Activated CD8-positive, alpha-beta T cell treated with anti-CD3 and anti-CD28 coated beads for 36 hours (primary cell): ENCODE results near the gene PRKD1. TPM values are rescaled to one million over a fixed set of nuclear protein-coding genes. Genes with fewer than 3 reads are reported as not detected.

Source experiments
- ATAC-seq: fragments of 200-7000 bp; cut with Tn5 transposase; one replicate; pipeline ENCODE4 v1.10.0; 2021; ENCODE audit warnings: mild to moderate bottlenecking, moderate library complexity
- CTCF ChIA-PET: fragments of 350-600 bp; sonication (Branson Sonifier 250); formaldehyde crosslinking; loops from one replicate; lab custom pipeline; 2021; ENCODE audit warnings: antibody characterized with exemption; lab: Charles Lee
- POLR2A ChIA-PET: fragments of 350-600 bp; sonication (Branson Sonifier 250); formaldehyde crosslinking; loops from one replicate; lab custom pipeline; 2021; ENCODE audit warnings: antibody characterized with exemption; lab: Charles Lee
- DNase-seq: peaks from one replicate; pipeline ENCODE4 v3.0.0-alpha.2; 2020
- H3K27ac Mint-ChIP-seq: one replicate; pipeline ENCODE4 v1.8.0; 2021; ENCODE audit warnings: mild to moderate bottlenecking, mixed read lengths
- H3K27me3 Mint-ChIP-seq: one replicate; pipeline ENCODE4 v1.8.0; 2021; ENCODE audit warnings: mixed read lengths
- H3K36me3 Mint-ChIP-seq: one replicate; pipeline ENCODE4 v1.8.0; 2021; ENCODE audit warnings: low read depth, mixed read lengths
- H3K4me1 Mint-ChIP-seq: one replicate; pipeline ENCODE4 v1.8.0; 2021; ENCODE audit warnings: low read depth, mixed read lengths
- H3K4me3 Mint-ChIP-seq: one replicate; pipeline ENCODE4 v1.8.0; 2021; ENCODE audit warnings: mild to moderate bottlenecking, moderate library complexity, mixed read lengths
- H3K9me3 Mint-ChIP-seq: one replicate; pipeline ENCODE4 v1.8.0; 2021; ENCODE audit warnings: mixed read lengths
- intact Hi-C: fragments of 100-400 bp; cut with micrococcal nuclease; formaldehyde crosslinking; loops from one replicate; pipeline ENCODE4 v1.10.0; 2022
- total RNA-seq, 2 experiments: library from RNA; stranded (reverse); gene quantifications; one replicate each; pipeline ENCODE4 v1.2.3, GENCODE V29; 2021
- TF ChIP-seq, protein P1 (sequence below): fragments of 200-600 bp; IDR thresholded peaks from one replicate; pipeline ENCODE4 v1.8.0; 2022; ENCODE audit warnings: antibody characterized with exemption, mild to moderate bottlenecking

The PRKD1 gene
- total RNA-seq, 2 experiments from 2014 or later = not detected

DNA sequence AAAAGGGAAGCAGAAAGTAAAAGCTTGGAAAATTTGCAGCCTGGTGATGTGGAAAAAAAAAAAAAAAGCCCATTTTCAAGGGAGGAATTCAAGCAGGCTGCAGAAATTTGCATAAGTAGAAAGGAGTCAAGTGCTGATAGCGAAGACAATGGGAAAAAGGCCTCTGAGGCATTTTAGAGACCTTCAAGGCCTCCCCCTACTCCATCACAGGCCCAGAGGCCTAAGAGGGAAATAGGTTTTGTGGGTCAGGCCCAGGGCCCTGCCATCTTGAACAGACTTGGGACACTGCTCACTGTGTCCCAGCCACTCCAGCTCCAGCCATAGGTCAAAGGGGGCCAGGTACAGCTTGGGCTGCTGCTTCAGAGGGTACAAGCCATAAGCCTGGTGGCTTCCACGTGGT, 13.8 kb upstream of the PRKD1 start:
- ChIA-PET CTCF (no interaction called here), POLR2A (no interaction called here)
- Mint-ChIP-seq H3K4me3 (no peak overlapping the region), H3K27ac (no peak overlapping the region), H3K4me1 (no peaks in the 10 kb centered on the region), H3K36me3 (no peaks in the 10 kb centered on the region), H3K9me3 (peaks cover 15% of the 10 kb centered on the region), H3K27me3 (no peaks in the 10 kb centered on the region)
- DNase-seq = no peak
- TF ChIP-seq, protein P1, sequence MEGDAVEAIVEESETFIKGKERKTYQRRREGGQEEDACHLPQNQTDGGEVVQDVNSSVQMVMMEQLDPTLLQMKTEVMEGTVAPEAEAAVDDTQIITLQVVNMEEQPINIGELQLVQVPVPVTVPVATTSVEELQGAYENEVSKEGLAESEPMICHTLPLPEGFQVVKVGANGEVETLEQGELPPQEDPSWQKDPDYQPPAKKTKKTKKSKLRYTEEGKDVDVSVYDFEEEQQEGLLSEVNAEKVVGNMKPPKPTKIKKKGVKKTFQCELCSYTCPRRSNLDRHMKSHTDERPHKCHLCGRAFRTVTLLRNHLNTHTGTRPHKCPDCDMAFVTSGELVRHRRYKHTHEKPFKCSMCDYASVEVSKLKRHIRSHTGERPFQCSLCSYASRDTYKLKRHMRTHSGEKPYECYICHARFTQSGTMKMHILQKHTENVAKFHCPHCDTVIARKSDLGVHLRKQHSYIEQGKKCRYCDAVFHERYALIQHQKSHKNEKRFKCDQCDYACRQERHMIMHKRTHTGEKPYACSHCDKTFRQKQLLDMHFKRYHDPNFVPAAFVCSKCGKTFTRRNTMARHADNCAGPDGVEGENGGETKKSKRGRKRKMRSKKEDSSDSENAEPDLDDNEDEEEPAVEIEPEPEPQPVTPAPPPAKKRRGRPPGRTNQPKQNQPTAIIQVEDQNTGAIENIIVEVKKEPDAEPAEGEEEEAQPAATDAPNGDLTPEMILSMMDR = no peak
- intact Hi-C loops = no loop called here
- no peak for ATAC-seq

DNA sequence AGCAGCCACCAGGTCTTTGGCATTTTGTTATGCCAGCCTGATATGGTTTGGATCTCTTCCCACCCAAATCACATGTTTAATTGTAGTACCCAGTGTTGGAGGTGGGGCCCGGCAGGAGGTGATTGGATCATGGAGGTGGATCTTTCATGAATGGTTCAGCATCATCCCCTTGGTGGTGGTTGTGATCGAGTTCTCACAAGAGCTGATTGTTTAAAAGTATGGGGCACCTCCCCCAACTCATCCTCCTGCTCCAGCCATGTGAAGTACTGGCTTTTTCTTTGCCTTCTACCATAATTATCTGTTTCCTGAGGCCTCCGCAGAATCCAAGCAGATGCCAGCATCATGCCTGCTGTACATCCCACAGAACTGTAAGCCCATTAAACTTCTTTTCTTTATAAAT, 12.8 kb upstream of the PRKD1 start:
- intact Hi-C loops = no loop called here
- Mint-ChIP-seq H3K27me3 (no peaks in the 10 kb centered on the region), H3K4me1 (no peaks in the 10 kb centered on the region), H3K36me3 (no peaks in the 10 kb centered on the region), H3K27ac (no peak overlapping the region), H3K4me3 (no peak overlapping the region), H3K9me3 (peaks cover 13% of the 10 kb centered on the region)
- ATAC-seq = no peak
- no peak for DNase-seq
- ChIA-PET POLR2A (no interaction called here), CTCF (no interaction called here)
- TF ChIP-seq, protein P1 = no peak

DNA sequence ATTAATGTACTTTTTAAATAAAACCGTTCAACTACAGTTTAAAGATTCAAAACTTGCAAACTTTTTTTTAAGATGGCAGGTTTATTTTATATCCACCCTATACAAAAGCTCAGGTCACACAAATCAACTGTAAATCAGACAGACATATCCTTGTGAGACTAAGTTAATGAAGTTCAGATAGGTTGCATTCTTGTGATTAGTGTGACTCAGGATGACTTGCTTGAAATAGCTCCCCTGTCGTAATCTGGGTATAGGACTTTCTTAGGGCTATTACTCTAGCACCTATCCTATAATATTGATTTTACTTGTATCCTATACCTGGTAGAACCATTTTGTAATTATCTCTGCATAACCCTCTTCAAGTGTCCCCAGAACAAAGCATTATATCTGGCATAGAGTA, 9.5 kb upstream of the PRKD1 start:
- Mint-ChIP-seq H3K27ac (no peak overlapping the region), H3K4me3 (no peak overlapping the region)

DNA sequence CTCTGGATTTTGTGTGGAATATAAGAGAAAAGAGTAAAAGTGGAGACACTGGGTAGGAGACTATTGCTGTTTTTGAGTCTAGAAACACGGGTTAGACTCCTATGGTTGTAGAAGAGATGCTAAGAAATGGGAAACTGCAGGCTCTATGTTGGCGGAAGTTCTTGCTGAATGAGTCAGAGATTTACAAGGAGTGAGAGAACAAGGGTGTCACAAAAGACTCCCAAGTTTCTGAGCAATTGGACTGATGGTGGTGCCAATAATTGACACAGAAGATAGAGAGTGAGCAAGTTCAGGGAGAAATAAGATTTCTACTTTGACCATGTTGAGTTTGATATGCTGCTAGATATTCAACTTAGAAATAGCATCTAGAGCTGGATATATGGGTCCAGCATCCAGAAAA, 2.6 kb upstream of the PRKD1 start:
- no peak for ATAC-seq
- CTCF ChIA-PET = no interaction called here
- peaks cover 6% of the 10 kb centered on the region for H3K4me1 Mint-ChIP-seq
- peaks cover 25% of the 10 kb centered on the region for H3K27me3 Mint-ChIP-seq
- TF ChIP-seq, protein P1 = no peak
- no peaks in the 10 kb centered on the region for H3K9me3 Mint-ChIP-seq
- no peak overlapping the region for H3K27ac Mint-ChIP-seq
- POLR2A ChIA-PET = no interaction called here
- no peak overlapping the region for H3K4me3 Mint-ChIP-seq
- peaks cover 2% of the 10 kb centered on the region for H3K36me3 Mint-ChIP-seq
- no peak for DNase-seq
- intact Hi-C loops = no loop called here

More for the DNA sequence above, 9.5 kb upstream of the PRKD1 start:
- H3K36me3 Mint-ChIP-seq = no peaks in the 10 kb centered on the region
- ChIA-PET POLR2A (no interaction called here), CTCF (interaction anchor here (1.2 kb wide), 1 partner anchor 336 kb away, joined by 3 read pairs; no protein-coding TSS in a partner anchor)
- peaks cover 4% of the 10 kb centered on the region for H3K9me3 Mint-ChIP-seq
- intact Hi-C loops = no loop called here
- TF ChIP-seq, protein P1 = no peak
- no peak for ATAC-seq
- no peaks in the 10 kb centered on the region for H3K4me1 Mint-ChIP-seq
- no peaks in the 10 kb centered on the region for H3K27me3 Mint-ChIP-seq
- no peak for DNase-seq

DNA sequence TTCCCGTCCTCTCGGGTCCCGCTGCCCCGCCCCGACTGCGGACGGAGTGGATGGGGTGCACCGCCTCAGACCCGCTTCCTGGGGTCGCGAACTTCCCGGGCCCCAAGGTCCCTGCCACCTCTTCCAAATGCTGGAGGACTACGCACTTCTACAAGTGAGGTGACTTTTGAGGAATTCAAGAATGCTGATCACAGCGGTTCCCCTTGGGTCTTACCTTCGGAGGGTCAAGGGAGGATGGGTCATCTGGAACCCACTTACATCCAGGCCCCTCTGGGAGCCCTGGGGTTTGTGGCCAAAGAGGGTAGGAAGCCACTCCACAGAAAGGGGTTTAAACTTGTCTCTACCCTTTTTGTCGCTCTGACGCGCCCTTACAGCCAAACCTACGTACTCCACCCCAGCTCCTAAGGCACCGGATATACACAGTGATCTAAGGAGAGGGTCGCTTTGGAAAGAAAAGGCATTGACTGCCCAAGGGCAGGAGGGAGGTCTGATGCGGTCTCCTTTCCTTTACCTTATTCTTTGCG, 532 bp upstream of the PRKD1 start:
- ChIA-PET CTCF (no interaction called here), POLR2A (no interaction called here)
- Mint-ChIP-seq H3K4me1 (peaks cover 6% of the 10 kb centered on the region), H3K27ac (no peak overlapping the region), H3K9me3 (no peaks in the 10 kb centered on the region), H3K4me3 (no peak overlapping the region), H3K27me3 (peaks cover 32% of the 10 kb centered on the region), H3K36me3 (peaks cover 2% of the 10 kb centered on the region)
- DNase-seq (no peak), ATAC-seq (no peak)
- intact Hi-C loops = no loop called here
- TF ChIP-seq, protein P1 = no peak
